GM12878 (cell line): Measurements from ENCODE around the gene ULK1.

Experiments
- BRCA1 ChIP-seq: IDR thresholded peaks from 2 replicates; pipeline ENCODE4 v1.6.1; 2011; ENCODE audit warnings: low read depth, low read length, improper control_type of control experiment
- MTA3 ChIP-seq: IDR thresholded peaks from 2 replicates; pipeline ENCODE4 v1.6.1; 2012; ENCODE audit warnings: low read length, inconsistent platforms, borderline replicate concordance
- STAT1 ChIP-seq: fragments of 450-650 bp; conservative IDR thresholded peaks from 2 replicates; pipeline ENCODE4 v1.6.1; 2014; ENCODE audit warnings: antibody characterized with exemption, mild to moderate bottlenecking
- TF ChIP-seq, protein P1 (sequence below), 3 experiments: IDR thresholded peaks in 2 of 3; conservative IDR thresholded peaks in 1 of 3; 2 replicates each; pipeline ENCODE4 v1.5.1; 2011; ENCODE audit warnings: low read depth in 3 of 3, low read length in 3 of 3, mild to moderate bottlenecking in 3 of 3, control low read depth in 2 of 3, moderate library complexity in 2 of 3, inconsistent platforms in 1 of 3, mixed read lengths in 1 of 3; ENCODE audit not compliant: control insufficient read depth in 2 of 3, insufficient read depth in 1 of 3; ENCODE audit errors: extremely low read depth in 1 of 3
- TF ChIP-seq, protein P2 (sequence below): IDR thresholded peaks from 2 replicates; pipeline ENCODE4 v1.6.1; 2012; ENCODE audit warnings: low read depth, low read length, improper control_type of control experiment

DNA sequence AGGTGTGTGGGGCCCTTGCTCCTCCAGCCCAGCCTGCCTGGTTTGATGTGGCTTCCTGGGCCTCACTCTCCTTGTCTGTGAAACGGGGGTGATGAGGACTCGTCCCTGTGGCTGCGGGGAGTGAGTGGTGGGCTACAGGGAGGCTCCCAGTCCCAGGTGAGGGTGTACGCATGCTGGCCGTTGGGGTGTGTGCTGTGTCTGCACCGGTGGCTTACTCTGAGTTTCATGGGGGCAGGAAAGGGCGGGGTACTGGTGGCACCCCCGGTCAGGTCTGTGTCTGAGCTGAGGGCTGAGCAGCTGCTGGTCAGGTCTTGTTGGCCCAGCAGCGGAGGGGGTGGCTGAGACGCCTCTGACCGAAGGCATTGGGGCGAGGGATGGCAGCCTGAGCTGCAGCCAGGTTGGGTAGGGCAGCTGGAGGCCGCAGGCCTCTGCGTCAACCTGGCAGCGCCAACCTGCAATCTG lies 11.2 kb downstream of the ULK1 start:
- no peak for TF ChIP-seq STAT1
- TF ChIP-seq, protein P1, sequence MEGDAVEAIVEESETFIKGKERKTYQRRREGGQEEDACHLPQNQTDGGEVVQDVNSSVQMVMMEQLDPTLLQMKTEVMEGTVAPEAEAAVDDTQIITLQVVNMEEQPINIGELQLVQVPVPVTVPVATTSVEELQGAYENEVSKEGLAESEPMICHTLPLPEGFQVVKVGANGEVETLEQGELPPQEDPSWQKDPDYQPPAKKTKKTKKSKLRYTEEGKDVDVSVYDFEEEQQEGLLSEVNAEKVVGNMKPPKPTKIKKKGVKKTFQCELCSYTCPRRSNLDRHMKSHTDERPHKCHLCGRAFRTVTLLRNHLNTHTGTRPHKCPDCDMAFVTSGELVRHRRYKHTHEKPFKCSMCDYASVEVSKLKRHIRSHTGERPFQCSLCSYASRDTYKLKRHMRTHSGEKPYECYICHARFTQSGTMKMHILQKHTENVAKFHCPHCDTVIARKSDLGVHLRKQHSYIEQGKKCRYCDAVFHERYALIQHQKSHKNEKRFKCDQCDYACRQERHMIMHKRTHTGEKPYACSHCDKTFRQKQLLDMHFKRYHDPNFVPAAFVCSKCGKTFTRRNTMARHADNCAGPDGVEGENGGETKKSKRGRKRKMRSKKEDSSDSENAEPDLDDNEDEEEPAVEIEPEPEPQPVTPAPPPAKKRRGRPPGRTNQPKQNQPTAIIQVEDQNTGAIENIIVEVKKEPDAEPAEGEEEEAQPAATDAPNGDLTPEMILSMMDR (IDR thresholded peaks at IDR 0.05 in 2 of 3, conservative IDR thresholded peaks at IDR 0.05 in 1 of 3; ENCODE audit: control insufficient read depth in 2 of 3, extremely low read depth in 1 of 3, insufficient read depth in 1 of 3, low read depth in 3 of 3, low read length in 3 of 3), result no peak
- TF ChIP-seq MTA3, result no peak
- no peak for TF ChIP-seq BRCA1
- TF ChIP-seq, protein P2, sequence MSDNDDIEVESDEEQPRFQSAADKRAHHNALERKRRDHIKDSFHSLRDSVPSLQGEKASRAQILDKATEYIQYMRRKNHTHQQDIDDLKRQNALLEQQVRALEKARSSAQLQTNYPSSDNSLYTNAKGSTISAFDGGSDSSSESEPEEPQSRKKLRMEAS, result no peak
